GM21367 (cell line): Measurements from ENCODE around the gene ATP1A2.

Experiments
- ATAC-seq: cut with Tn5 transposase; IDR thresholded peaks from one replicate; pipeline ENCODE4 v1.9.1; 2021; ENCODE audit not compliant: unreplicated experiment

Gene ATP1A2

GRCh38 chr1:160139840-160140239, 24.3 kb downstream of the ATP1A2 start:
- ATAC-seq: no peak

GRCh38 chr1:160143695-160144094, 28.1 kb downstream of the ATP1A2 start:
- ATAC-seq: no peak

DNA sequence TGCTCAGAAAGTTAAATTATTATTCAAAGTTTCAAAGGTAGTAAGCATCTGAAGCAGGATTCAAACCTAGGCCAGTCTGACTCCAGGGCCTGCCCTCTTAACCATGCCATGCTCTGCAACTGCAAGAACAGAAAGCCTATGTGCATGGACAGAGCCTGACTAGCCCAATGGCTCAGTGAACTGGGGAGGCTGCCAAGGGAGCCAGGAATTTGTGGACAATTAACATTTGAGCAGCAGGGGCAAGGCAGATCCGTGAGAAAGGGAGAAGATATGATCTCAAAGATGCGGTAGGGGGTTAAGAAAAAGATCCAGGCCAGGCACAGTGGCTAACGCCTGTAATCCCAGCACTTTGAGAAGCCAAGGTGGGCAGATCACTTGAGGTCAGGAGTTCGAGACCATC, 29.4 kb downstream of the ATP1A2 start:
- no peak for ATAC-seq

DNA sequence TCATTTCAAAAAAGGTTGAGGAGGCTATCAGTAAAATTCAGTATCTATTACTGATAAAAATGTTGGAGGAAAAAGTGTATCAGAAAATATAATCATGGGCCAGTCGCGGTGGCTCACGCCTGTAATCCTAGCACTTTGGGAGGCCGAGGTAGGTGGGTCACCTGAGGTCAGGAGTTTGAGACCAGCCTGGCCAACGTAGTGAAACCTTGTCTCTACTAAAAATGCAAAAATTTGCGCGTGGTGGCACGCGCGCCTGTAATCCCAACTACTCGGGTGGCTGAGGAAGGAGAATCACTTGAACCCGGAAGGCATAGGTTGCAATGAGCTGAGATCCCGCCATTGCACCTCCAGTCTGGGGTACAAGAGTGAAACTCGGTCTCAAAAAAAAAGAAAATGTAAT, 30.5 kb downstream of the ATP1A2 start:
- no peak for ATAC-seq

DNA sequence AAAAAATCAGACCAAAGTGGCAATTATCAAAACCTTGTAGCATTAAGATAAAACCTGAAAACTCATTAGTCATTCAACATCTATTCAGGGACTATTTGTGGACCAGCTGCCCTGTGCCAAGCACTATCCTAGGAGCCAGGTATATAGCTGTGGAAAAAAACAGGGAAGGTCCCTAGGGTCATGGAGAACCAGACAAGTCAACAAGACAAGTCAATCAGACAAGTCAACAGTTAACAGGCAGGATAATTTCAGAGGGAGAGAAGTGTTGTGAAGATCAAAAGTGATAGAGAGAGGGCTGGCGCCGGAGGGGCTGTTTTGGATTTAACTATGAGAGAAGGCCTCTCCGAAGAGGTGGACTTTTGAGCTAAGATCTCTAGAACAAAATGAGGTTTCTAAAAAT, 32.6 kb downstream of the ATP1A2 start:
- no peak for ATAC-seq

GRCh38 chr1:160149233-160149632, 33.7 kb downstream of the ATP1A2 start:
- no peak for ATAC-seq

- no peak for ATAC-seq
These were observed 34.2 kb downstream of the ATP1A2 start for GRCh38 chr1:160149716-160150115.

DNA sequence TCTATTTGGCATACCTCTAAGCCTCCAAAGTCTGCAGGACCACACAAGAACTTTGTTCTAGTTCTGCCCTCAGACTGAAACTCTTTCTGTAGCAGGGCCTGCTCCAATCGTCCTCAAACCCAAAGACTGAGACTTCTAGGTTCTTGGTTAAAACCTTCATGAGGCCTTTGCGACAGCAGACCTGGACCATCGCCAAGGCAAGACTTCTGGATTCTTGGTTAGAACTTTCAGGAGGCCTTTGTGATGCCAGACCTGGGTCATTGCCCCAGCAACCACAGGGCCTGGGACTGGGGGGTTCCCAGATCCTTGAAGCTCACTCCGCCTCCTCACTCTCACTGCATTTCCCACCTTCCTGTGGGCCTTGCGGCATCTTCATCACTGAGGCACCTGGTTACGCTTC, 35.7 kb downstream of the ATP1A2 start, which contains the start of gene ATP1A4:
Gene ATP1A4, plus strand, starts transcription at position 301 of the 400 bp plus-strand sequence. CDS start 438 bp downstream, outside the sequence.
- no peak for ATAC-seq

DNA sequence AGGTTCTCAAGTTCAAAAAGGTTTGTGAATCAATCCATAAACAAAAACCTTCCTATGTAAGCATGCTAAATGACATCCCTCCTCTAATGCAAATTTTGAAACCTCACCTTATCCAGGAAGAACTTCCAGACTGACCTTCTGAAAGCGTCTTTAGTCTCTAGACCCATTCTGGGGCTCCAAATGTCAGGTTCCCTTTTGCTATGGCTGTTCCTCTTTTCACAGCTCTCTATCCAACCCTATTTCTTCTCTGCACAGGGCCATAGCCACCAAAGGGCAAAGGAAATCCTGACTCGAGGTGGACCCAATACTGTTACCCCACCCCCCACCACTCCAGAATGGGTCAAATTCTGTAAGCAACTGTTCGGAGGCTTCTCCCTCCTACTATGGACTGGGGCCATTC, 39.2 kb downstream of the ATP1A2 start:
- ATAC-seq: no peak

- no peak for ATAC-seq
These were observed 40.8 kb downstream of the ATP1A2 start for GRCh38 chr1:160156361-160156760.

GRCh38 chr1:160157174-160157573, 41.6 kb downstream of the ATP1A2 start:
- ATAC-seq: no peak

DNA sequence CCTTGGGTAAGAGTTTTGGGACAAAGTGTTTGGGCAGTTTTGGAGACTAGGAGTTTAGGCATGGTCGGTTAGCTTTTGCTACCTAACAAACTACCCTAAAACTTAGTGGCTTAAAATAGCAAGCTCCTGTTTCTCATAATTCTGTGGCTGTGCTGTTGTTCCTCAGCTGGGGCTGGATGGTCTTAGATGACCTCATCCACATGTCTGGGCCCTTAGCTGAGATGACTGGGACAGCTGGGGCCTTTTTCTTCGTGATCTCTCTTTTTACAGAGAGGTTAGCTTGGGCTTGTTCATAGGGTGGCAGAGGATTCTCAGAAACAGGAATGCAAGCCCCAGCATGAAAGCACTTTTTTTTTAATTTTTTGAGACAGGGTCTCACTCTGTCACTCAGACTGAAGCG, 42.5 kb downstream of the ATP1A2 start:
- no peak for ATAC-seq

DNA sequence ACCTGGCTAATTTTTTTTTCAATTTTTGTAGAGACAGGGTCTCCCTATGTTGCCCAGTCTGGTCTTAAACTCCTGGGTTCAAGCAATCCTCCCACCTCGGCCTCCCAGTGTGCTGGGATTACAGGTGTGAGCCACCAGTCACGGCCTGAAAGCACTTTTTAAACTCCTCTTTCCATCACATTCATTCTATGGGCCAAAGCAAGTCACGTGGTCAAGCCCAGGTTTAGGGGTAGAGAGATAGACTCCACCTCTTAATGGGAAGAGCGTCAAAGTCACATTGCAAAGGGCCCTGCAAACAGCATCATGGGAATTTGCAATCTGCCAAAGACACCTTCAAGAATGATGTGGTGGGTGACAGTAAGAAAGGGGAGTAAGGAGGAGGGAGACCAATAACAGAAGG, 43.0 kb downstream of the ATP1A2 start:
- ATAC-seq: no peak

DNA sequence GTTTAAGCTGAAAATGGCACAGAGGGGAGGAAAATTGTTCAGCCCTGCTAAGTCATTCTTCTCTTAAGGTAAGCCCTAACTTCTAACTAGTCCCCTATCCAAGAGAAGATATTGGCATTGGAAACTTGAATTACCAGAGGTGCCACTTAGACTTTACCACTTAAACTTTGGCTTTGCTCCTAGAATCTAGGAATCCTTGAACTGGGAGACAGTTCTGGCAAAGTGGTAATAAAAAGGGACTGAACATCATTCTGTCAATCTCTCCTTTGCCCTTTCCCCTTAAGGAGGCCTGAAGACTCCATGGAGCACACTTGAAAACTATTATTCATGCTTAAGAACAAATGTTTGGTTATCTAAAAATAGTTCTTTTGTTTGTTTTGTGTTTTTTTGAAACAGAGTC, 44.3 kb downstream of the ATP1A2 start:
- no peak for ATAC-seq

DNA sequence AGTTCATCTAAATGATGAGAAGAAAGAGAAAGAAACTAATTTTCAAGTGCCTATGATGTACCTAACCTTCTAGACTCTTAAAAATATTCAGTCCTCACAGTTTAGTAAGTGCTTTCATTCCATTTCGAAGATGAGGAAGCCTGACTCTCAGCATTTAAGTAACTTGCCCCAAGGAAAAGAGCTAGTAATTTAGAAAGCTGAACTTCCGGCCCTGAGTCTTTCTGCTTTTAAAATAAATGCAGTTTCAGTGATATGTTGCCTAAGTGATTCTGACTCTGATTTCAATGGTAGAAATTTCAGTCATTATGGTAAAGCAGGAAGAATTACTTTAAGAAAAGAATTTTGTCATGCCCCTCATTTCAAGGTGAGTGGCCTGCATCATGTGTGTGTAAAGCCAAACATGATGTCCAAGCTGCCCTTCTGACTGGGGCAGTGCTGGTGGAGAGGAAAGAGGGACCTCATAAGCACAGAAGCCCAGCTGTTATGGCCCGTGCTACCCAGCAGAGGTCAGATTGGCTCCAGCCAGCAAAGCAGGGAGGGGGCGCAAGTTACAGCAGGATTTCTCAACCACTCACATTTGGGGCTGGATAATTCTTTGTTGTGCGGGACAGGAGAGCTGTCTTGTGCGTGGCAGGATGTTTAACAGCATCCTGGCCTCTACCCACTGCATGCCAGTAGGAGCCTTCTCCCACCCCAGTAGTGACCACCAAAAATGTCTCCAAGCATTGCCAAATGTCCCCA, 46.6 kb downstream of the ATP1A2 start:
- ATAC-seq: no peak

DNA sequence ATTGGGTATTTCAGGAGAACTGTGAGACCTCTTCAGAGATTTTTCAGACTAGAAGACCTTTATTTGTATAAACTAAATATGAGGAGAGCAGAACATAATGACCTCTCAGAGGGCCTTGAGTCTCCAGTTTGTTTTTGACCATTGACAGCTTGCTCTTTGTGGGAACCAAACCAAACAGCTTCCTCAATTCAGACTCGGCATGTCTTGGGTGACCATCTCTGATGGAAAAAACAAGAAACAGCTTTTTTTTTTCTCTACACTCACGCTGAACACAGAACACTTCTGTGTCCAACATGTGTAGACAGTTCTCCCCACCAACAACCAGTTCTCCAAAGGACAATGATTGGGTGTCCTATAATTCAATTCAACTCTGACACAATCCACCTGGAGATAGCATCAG, 47.4 kb downstream of the ATP1A2 start:
- no peak for ATAC-seq

GRCh38 chr1:160163615-160164014, 48.1 kb downstream of the ATP1A2 start:
- no peak for ATAC-seq

DNA sequence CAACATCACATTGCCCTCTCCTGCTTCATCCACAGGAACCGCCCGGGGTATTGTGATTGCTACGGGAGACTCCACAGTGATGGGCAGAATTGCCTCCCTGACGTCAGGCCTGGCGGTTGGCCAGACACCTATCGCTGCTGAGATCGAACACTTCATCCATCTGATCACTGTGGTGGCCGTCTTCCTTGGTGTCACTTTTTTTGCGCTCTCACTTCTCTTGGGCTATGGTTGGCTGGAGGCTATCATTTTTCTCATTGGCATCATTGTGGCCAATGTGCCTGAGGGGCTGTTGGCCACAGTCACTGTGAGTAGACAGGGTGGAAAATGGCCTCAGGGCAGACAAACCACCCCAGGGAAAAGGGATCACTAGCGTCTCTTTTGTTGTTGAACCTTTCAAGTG, 48.6 kb downstream of the ATP1A2 start:
- ATAC-seq: no peak

DNA sequence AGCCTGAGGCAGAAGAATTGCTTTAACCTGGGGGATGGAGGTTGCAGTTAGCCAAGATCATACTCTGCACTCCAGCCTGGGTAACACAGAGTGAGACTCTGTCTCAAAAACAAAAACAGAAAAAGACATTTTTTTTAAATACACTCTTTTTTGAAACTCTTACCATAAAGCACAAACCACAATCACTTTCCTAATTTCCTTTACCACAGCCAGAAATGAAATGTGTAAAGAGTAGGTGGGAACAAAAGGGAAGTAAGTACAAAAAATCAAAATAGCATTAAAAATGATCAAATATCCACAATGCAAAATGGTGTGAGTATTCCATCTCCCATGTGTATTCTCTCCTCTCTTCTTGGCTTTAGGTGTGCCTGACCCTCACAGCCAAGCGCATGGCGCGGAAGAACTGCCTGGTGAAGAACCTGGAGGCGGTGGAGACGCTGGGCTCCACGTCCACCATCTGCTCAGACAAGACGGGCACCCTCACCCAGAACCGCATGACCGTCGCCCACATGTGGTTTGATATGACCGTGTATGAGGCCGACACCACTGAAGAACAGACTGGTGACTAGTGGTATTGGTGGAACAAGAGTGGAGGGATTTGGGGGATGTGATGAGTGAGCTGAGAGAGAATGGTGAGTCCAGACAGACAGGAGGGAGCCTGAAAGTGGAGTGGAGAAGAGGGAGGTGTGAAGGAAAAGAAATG, 50.8 kb downstream of the ATP1A2 start:
- no peak for ATAC-seq

- ATAC-seq: no peak
These were observed 51.5 kb downstream of the ATP1A2 start for GRCh38 chr1:160167056-160167455.

DNA sequence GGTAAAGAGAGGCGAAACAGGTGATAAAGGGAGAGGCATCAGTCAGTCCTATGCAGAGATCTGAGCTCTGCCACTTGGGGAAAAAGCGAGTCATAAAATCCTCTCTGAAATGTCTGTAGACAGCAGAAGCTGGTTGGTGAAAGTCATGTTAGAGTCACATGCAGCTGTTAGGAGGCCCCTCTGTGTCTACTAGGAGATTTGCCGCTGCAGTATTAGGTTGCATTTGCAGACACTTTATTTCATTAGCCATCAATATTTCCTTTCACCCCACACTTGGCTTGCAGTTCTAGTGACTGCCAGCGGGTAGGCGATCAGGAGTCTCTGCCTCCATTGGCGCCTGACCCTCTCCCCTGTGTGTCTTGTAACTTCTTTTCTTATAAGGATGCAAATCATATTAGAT, 52.0 kb downstream of the ATP1A2 start:
- ATAC-seq: no peak

GRCh38 chr1:160168016-160168415, 52.5 kb downstream of the ATP1A2 start:
- no peak for ATAC-seq
